Thyroid gland (tissue), 4 donors: ENCODE data around the gene GLT1D1.

ENCODE experiments used
- CTCF ChIP-seq, 6 experiments: fragments of 200-600 bp in 3 of 6; fragments of 450-650 bp in 3 of 6; sonication (generic) in 3 of 6; IDR thresholded peaks; one replicate each; pipeline ENCODE4 v1.5.1; 2016 to 2019; ENCODE audit warnings: antibody characterized with exemption in 6 of 6, mild to moderate bottlenecking in 2 of 6, inconsistent platforms in 1 of 6, moderate library complexity in 1 of 6
- POLR2A ChIP-seq, 2 donors: fragments of 450-650 bp; IDR thresholded peaks; one replicate each; pipeline ENCODE4 v1.6.1; 2017; ENCODE audit warnings: antibody characterized with exemption in 2 of 2, mild to moderate bottlenecking in 2 of 2, moderate library complexity in 1 of 2

- TF ChIP-seq CTCF (IDR thresholded peaks at IDR 0.05) (no peak), POLR2A (IDR thresholded peaks at IDR 0.05) (no peak)
These were observed 44.6 kb upstream of the GLT1D1 start for GRCh38 chr12:128808651-128809050.
